ENCODE results near the gene MTHFD1. TPM values are rescaled to one million over a fixed set of nuclear protein-coding genes. Genes with fewer than 3 reads are reported as not detected.

MTHFD1 gene
- total and polyA plus RNA-seq, 2 donors, result 18.8 to 38.3 TPM

DNA sequence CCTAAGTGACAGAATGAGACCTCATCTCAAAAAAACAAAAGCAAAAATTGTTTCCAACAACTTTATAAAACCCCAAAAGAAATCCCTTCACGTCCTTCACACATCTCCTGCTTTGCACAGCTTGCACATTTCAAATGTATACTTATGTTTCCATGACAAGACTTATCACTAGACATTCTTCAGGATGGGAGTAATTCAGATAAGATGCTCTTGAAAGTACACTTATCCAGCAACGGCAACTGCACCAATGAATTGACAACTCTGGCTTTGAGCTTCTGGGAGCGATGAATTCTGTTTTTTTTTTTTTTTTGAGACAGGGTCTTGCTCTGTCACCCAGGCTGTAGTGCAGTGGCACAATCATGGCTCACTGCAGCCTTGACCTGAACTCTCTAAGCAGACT, 46.4 kb downstream of the MTHFD1 start:
- DNase-seq (ENCODE audit: low read depth in 6 of 9, low spot score in 9 of 9), result no peak
- H3K27ac ChIP-seq (ENCODE audit: low read depth in 1 of 2, low read length in 1 of 2), result no peak overlapping the region
- peaks cover 9 to 69% of the 10 kb centered on the region in 2 donors for H3K36me3 ChIP-seq (ENCODE audit: control insufficient read depth in 2 of 2, insufficient read depth in 2 of 2, low read length in 1 of 2)
- WGBS, result over 99% methylated on average over 3 of the region's 3 CpGs
- H3K4me1 ChIP-seq (ENCODE audit: control insufficient read depth in 2 of 2, insufficient read depth in 2 of 2, low read length in 2 of 2), result no peaks in the 10 kb centered on the region
- no peaks in the 10 kb centered on the region for H3K9me3 ChIP-seq (ENCODE audit: control insufficient read depth in 2 of 2, insufficient read depth in 1 of 2, low read length in 1 of 2)
- H3K27me3 ChIP-seq (ENCODE audit: control insufficient read depth in 2 of 2, insufficient read depth in 1 of 2, low read length in 1 of 2), result no peaks in the 10 kb centered on the region
- no peak overlapping the region for H3K4me3 ChIP-seq (ENCODE audit: low read length in 2 of 2)

- no peaks in the 10 kb centered on the region for H3K27me3 ChIP-seq (ENCODE audit: control insufficient read depth in 2 of 2, insufficient read depth in 1 of 2, low read length in 1 of 2)
These were observed 50.2 kb downstream of the MTHFD1 start for GRCh38 chr14:64438181-64438841.

GRCh38 chr14:64439141-64439540, 51.0 kb downstream of the MTHFD1 start:
- DNase-seq (ENCODE audit: low read depth in 6 of 9, low spot score in 9 of 9), result no peak
- no peaks in the 10 kb centered on the region for H3K9me3 ChIP-seq (ENCODE audit: control insufficient read depth in 2 of 2, insufficient read depth in 1 of 2, low read length in 1 of 2)
- H3K4me1 ChIP-seq (ENCODE audit: control insufficient read depth in 2 of 2, insufficient read depth in 2 of 2, low read length in 2 of 2), result no peaks in the 10 kb centered on the region
- H3K4me3 ChIP-seq (ENCODE audit: low read length in 2 of 2), result no peak overlapping the region
- H3K27ac ChIP-seq (ENCODE audit: low read depth in 1 of 2, low read length in 1 of 2), result no peak overlapping the region
- WGBS, result 98% methylated on average over 6 of the region's 6 CpGs
- peaks cover 21 to 75% of the 10 kb centered on the region in 2 donors for H3K36me3 ChIP-seq (ENCODE audit: control insufficient read depth in 2 of 2, insufficient read depth in 2 of 2, low read length in 1 of 2)
- H3K27me3 ChIP-seq (ENCODE audit: control insufficient read depth in 2 of 2, insufficient read depth in 1 of 2, low read length in 1 of 2), result no peaks in the 10 kb centered on the region

More at GRCh38 chr14:64438181-64438841, 50.2 kb downstream of the MTHFD1 start:
- Histone ChIP-seq H3K9me3 (ENCODE audit: control insufficient read depth in 2 of 2, insufficient read depth in 1 of 2, low read length in 1 of 2) (no peaks in the 10 kb centered on the region), H3K4me1 (ENCODE audit: control insufficient read depth in 2 of 2, insufficient read depth in 2 of 2, low read length in 2 of 2) (no peaks in the 10 kb centered on the region), H3K27ac (ENCODE audit: low read depth in 1 of 2, low read length in 1 of 2) (no peak overlapping the region), H3K36me3 (ENCODE audit: control insufficient read depth in 2 of 2, insufficient read depth in 2 of 2, low read length in 1 of 2) (peaks cover 20 to 71% of the 10 kb centered on the region in 2 donors), H3K4me3 (ENCODE audit: low read length in 2 of 2) (no peak overlapping the region)
- DNase-seq (ENCODE audit: low read depth in 6 of 9, low spot score in 9 of 9), result no peak
- WGBS, result 87% methylated on average over 3 of the region's 3 CpGs

DNA sequence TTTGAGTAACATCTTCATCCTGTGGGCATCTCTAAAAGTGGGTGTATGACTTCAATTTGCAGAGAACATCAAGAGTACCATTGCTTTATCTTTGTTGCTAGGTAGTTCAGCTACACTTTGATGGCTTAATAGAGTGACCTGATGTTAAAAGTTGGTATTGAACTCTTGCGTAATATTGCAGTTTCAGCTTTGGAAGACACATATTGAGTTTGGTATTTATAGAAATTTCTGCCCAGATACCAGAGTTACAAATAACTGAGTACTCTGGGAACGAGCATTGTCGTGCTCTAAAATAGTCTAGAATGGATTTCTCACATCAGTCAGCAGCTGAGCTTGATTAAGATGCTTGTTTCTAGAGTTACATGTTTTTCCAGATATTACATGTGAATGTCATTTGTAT, 52.3 kb downstream of the MTHFD1 start:
- peaks cover 21 to 76% of the 10 kb centered on the region in 2 donors for H3K36me3 ChIP-seq (ENCODE audit: control insufficient read depth in 2 of 2, insufficient read depth in 2 of 2, low read length in 1 of 2)
- over 99% methylated on average over 3 of the region's 3 CpGs for WGBS
- no peaks in the 10 kb centered on the region for H3K4me1 ChIP-seq (ENCODE audit: control insufficient read depth in 2 of 2, insufficient read depth in 2 of 2, low read length in 2 of 2)
- DNase-seq (ENCODE audit: low read depth in 6 of 9, low spot score in 9 of 9), result no peak
- no peak overlapping the region for H3K4me3 ChIP-seq (ENCODE audit: low read length in 2 of 2)
- H3K9me3 ChIP-seq (ENCODE audit: control insufficient read depth in 2 of 2, insufficient read depth in 1 of 2, low read length in 1 of 2), result no peaks in the 10 kb centered on the region
- H3K27ac ChIP-seq (ENCODE audit: low read depth in 1 of 2, low read length in 1 of 2), result no peak overlapping the region
- no peaks in the 10 kb centered on the region for H3K27me3 ChIP-seq (ENCODE audit: control insufficient read depth in 2 of 2, insufficient read depth in 1 of 2, low read length in 1 of 2)

DNA sequence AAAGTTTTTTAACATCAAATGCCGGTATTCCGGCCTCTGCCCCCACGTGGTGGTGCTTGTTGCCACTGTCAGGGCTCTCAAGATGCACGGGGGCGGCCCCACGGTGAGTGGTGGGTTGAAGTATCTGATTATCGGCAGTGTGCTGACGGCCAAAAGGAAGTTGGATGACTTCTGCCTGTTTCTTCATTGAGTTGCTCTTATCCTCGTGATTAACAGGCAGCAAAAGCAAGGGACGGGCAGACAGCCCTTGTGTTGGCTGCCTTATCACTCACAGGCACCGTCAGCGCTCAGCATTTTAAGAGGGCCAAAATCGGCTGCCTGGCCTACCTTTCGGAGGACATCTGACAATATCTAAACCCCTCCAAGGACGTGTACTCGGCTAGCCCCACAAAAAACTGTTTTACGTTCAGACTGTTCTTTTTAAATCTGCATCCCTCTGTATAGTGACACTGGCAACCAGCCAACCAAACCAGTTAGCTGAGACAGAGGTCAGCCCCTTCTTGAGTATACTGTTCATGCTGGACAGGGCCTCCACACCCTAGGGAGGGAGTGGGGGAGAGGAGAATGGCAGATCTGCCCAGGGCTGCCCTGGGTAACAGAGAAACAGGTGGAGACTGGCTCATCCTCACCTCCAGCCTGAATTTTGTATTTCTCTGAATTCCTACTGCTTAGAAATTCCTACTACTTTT, 54.3 kb downstream of the MTHFD1 start:
- no peak for DNase-seq (ENCODE audit: low read depth in 6 of 9, low spot score in 9 of 9)
- WGBS, result 97% methylated on average over 17 of the region's 17 CpGs
- no peaks in the 10 kb centered on the region for H3K4me1 ChIP-seq (ENCODE audit: control insufficient read depth in 2 of 2, insufficient read depth in 2 of 2, low read length in 2 of 2)
- H3K9me3 ChIP-seq (ENCODE audit: control insufficient read depth in 2 of 2, insufficient read depth in 1 of 2, low read length in 1 of 2), result no peaks in the 10 kb centered on the region
- peaks cover 21 to 66% of the 10 kb centered on the region in 2 donors for H3K36me3 ChIP-seq (ENCODE audit: control insufficient read depth in 2 of 2, insufficient read depth in 2 of 2, low read length in 1 of 2)
- H3K27me3 ChIP-seq (ENCODE audit: control insufficient read depth in 2 of 2, insufficient read depth in 1 of 2, low read length in 1 of 2), result no peaks in the 10 kb centered on the region
- H3K4me3 ChIP-seq (ENCODE audit: low read length in 2 of 2), result no peak overlapping the region
- H3K27ac ChIP-seq (ENCODE audit: low read depth in 1 of 2, low read length in 1 of 2), result no peak overlapping the region

GRCh38 chr14:64444140-64444539, 56.0 kb downstream of the MTHFD1 start:
- 93% methylated on average over 11 of the region's 11 CpGs for WGBS
- no peaks in the 10 kb centered on the region for H3K9me3 ChIP-seq (ENCODE audit: control insufficient read depth in 2 of 2, insufficient read depth in 1 of 2, low read length in 1 of 2)
- DNase-seq (ENCODE audit: low read depth in 6 of 9, low spot score in 9 of 9), result no peak
- no peaks in the 10 kb centered on the region for H3K27me3 ChIP-seq (ENCODE audit: control insufficient read depth in 2 of 2, insufficient read depth in 1 of 2, low read length in 1 of 2)
- H3K4me3 ChIP-seq (ENCODE audit: low read length in 2 of 2), result no peak overlapping the region
- no peak overlapping the region for H3K27ac ChIP-seq (ENCODE audit: low read depth in 1 of 2, low read length in 1 of 2)
- H3K36me3 ChIP-seq (ENCODE audit: control insufficient read depth in 2 of 2, insufficient read depth in 2 of 2, low read length in 1 of 2), result peaks cover 30 to 57% of the 10 kb centered on the region in 2 donors
- H3K4me1 ChIP-seq (ENCODE audit: control insufficient read depth in 2 of 2, insufficient read depth in 2 of 2, low read length in 2 of 2), result no peaks in the 10 kb centered on the region

GRCh38 chr14:64444984-64445845, 57.1 kb downstream of the MTHFD1 start:
- WGBS, result 95% methylated on average over 7 of the region's 7 CpGs
- Histone ChIP-seq H3K4me1 (ENCODE audit: control insufficient read depth in 2 of 2, insufficient read depth in 2 of 2, low read length in 2 of 2) (no peaks in the 10 kb centered on the region), H3K4me3 (ENCODE audit: low read length in 2 of 2) (no peak overlapping the region), H3K27me3 (ENCODE audit: control insufficient read depth in 2 of 2, insufficient read depth in 1 of 2, low read length in 1 of 2) (no peaks in the 10 kb centered on the region), H3K9me3 (ENCODE audit: control insufficient read depth in 2 of 2, insufficient read depth in 1 of 2, low read length in 1 of 2) (no peaks in the 10 kb centered on the region), H3K36me3 (ENCODE audit: control insufficient read depth in 2 of 2, insufficient read depth in 2 of 2, low read length in 1 of 2) (peaks cover 36 to 58% of the 10 kb centered on the region in 2 donors), H3K27ac (ENCODE audit: low read depth in 1 of 2, low read length in 1 of 2) (peak overlapping the region; percentile 12 to 55)
- DNase-seq (ENCODE audit: low read depth in 6 of 9, low spot score in 9 of 9), result no peak

- 98% methylated on average over 5 of the region's 5 CpGs for WGBS
- H3K27me3 ChIP-seq (ENCODE audit: control insufficient read depth in 2 of 2, insufficient read depth in 1 of 2, low read length in 1 of 2), result no peaks in the 10 kb centered on the region
- H3K9me3 ChIP-seq (ENCODE audit: control insufficient read depth in 2 of 2, insufficient read depth in 1 of 2, low read length in 1 of 2), result no peaks in the 10 kb centered on the region
- H3K27ac ChIP-seq (ENCODE audit: low read depth in 1 of 2, low read length in 1 of 2), result peak overlapping the region in 1 of 2 donors; percentile 18
- H3K4me1 ChIP-seq (ENCODE audit: control insufficient read depth in 2 of 2, insufficient read depth in 2 of 2, low read length in 2 of 2), result no peaks in the 10 kb centered on the region
- no peak for DNase-seq (ENCODE audit: low read depth in 6 of 9, low spot score in 9 of 9)
- peaks cover 29 to 44% of the 10 kb centered on the region in 2 donors for H3K36me3 ChIP-seq (ENCODE audit: control insufficient read depth in 2 of 2, insufficient read depth in 2 of 2, low read length in 1 of 2)
- no peak overlapping the region for H3K4me3 ChIP-seq (ENCODE audit: low read length in 2 of 2)
These were observed 59.9 kb downstream of the MTHFD1 start for GRCh38 chr14:64447876-64448670.

All from thymus (tissue), 11 donors.